HG03280 (cell line): Measurements from ENCODE around the gene SBK2.
"Not testable (repeated sequence)": the region's sequence is repeated elsewhere in the genome, so short reads cannot be mapped to it uniquely, and the experiment has no call there.

Source experiments
- ATAC-seq: cut with Tn5 transposase; IDR thresholded peaks from one replicate; pipeline ENCODE4 v1.9.1; 2021; ENCODE audit warnings: mild to moderate bottlenecking, moderate library complexity; ENCODE audit not compliant: unreplicated experiment

The SBK2 gene

DNA sequence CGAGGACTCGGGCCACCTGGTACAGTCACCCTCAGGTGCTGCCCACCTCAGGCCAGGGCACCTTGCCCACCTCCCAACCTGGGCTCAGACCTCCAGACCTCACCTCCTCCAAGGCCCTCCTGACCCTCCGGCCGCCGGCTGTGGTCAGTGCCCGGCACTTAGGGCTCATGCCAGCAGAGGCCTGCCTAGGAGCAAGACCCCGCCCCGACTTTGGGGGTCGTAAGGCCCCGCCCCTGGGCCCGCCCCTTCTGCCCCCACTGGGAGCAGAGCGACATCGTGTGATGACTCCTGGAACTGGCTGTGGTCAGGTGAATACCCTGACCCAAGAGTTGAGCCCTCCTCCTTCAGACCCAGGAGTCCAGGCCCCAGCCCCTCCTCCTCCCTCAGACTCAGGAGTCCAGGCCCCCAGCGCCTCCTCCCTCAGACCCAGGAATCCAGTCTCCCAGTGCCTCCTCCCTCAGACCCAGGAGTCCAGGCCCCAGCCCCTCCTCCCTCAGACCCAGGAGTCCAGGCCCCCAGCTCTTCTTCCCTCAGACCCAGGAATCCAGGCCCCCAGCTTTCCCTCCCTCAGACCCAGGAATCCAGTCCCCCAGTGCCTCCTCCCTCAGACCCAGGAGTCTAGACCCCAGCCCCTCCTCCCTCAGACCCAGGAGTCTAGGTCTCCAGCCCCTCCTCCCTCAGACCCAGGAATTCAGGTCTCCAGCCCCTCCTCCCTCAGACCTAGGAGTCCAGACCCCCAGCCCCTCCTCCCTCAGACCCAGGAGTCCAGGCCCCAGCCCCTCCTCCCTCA is at the start of gene SBK2:
TSS of gene SBK2 (minus strand) at position 183 of the 790 bp plus-strand sequence. CDS start 839 bp downstream, outside the sequence.
- ATAC-seq: no peak

- no peak for ATAC-seq
These were observed 48.9 kb upstream of the SBK2 start for GRCh38 chr19:55585658-55586339.

DNA sequence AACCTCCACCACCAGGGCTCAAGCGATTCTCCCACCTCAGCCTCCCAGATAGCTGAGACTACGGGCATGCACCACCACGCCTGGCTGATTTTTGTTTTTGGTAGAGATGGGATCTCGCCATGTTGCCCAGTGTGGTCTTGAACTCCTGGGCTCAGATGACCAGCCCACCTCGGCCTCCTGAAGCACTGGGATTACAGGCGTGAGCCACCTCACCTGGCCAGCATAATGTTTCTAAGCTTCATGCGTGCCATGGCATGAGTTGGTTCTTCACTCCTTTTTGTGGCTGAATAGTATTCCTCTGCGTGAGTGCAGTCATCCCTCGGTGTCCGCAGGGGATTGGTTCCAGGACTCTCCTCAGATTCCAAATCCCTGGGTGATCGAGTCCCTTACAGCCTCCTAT is 47.9 kb upstream of the SBK2 start:
- no peak for ATAC-seq

DNA sequence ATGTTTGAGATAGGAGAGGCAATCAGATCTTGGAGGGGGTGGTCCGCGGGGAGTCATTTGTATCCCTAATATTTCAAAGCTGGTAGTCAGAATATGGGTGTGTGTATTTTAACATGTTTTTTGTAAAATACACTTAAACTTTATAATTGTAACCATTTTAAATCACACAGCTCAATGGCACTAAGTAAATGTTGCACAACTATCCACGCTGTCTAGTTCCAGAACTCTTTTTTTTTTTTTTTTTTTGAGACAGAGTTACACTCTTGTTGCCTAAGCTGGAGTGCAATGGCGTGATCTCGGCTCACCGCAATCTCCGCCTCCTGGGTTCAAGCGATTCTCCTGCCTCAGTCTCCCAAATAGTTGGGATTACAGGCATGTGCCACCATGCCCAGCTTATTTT is 47.0 kb upstream of the SBK2 start:
- ATAC-seq: not testable (repeated sequence)

GRCh38 chr19:55582284-55582683 is 45.4 kb upstream of the SBK2 start:
- not testable (repeated sequence) for ATAC-seq

GRCh38 chr19:55581823-55582223 is 44.9 kb upstream of the SBK2 start:
- no peak for ATAC-seq

GRCh38 chr19:55581145-55581822 is 44.4 kb upstream of the SBK2 start:
- ATAC-seq: no peak

GRCh38 chr19:55580628-55581144 is 43.8 kb upstream of the SBK2 start, which contains the start of gene ZNF579:
ZNF579 (minus strand) TSS chr19:55580848; CDS start chr19:55579639, 1,209 bp downstream.
- ATAC-seq: no peak

DNA sequence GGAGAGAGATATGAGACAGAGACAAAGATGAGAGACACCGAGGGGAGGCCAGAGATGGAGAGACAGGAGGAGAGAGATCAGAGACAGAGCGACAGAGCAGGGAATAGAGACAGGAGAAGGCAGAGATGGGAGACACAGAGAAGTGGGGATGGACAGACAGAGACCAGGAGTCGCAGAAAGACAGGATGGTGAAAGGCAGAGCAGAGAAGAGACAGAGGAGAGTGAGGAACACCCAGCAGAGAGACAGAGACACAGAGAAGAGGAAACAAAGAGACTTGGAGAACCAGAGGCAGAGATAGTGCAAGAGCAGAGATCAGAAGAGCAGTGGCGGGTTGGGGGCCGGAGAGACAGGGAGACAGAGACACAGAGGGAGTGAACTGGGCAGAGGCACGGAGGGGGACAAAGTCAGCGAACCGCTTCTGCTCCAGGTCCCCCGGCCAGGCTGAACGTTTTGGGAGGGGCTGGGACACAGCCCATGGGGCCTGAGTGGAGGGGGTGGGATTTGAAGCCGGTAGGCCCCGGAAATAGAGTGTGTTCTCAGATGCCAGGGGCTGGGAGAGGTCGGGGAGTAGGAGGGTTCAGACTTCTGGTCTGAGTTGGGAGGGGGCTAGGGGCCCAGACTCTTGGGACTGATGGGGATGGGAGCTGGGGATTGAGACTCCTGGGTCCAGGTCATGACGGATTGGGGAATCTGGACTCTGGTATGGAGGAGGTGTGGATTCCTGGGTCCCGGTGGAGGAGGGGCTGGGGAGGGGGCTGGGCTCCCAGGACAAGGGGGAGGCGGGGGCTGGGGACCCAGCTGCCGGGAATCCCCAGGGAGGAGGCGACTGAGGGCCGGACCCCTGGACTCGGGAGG is 43.1 kb upstream of the SBK2 start:
- no peak for ATAC-seq

DNA sequence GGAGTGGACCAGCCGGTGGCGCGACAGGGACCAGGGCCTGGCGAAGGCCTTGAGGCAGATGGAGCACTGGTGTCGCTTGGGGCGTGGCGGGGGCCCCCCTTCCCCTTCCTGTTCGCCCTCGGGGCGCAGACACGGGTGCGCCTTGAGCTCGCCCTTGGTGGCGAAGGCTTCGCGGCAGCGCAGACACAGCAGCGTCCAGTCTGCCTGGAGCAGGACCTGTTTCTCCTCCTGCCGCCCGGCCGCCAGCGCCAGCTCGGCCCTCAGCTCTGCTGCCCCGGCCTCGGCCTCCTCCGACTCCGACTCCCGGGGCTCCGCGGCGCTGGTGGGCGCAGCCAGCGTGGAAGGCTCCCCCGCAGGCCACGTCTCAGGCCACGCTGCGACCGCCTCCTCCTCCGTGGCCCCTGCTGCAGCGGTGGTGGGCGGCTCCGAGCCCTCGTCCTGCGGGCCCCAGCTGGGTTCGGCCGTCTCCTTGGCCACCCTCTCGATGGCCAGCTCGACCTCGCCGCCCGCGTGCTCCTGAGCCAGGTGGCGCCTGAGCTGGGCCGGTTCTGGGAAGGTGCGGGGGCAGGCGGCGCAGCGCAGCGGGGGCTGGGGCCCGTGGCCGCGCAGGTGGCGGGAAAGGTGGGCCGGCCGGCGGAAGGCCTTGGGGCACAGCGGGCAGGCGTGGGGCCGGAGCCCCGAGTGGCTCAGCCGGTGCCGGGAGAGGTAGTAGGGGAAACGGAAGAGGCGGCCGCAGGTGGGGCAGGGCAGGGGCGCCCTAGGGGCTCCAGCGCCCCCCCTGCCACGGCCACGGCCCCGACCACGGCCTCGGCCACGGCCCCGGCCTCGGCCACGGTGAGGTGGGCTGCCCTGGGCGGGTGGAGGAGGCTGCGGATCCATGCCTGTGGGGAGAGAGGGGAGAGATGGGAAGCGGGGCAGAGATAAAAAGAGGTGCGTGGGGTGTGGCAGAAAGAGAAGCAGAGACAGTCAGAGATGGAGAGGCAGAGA is 42.1 kb upstream of the SBK2 start:
- no peak for ATAC-seq

- ATAC-seq: no peak
These were observed 41.3 kb upstream of the SBK2 start for GRCh38 chr19:55578031-55578760.

DNA sequence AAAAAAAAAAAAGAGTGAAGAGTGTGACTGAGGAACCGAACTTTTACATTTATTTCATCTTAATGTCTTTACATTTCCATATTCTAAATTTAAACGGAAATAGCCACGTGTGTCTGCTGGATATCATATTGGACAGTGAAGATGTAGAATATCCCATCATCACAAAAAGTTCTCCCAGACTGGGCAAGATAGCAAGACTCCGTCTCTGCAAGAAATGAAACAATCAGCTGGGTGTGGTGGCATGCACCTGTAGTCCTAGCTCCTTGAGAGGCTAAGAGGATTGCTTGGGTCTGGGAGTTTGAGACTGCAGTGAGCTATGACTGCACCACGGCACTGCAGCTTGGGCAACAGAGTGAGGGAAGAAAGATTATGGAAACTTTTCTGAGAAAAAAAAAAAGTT is 39.8 kb upstream of the SBK2 start:
- ATAC-seq: no peak

DNA sequence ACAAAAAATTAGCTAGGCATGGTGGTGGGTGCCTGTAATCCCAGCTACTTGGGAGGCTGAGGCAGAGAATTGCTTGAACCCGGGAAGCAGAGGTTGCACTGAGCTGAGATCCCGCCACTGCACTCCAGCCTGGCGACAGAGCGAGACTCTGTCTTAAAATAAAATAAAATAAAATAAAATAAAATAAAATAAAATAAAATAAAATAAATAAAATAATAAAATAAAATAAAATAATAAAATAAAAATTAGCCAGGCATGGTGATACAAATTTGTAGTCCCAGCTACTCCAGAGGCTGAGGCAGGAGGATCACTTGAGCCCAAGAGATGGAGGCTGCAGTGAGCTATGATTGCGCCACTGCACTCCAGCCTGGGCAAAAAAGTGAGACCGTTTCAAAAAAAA is 37.0 kb upstream of the SBK2 start:
- ATAC-seq: not testable (repeated sequence)

- ATAC-seq: not testable (repeated sequence)
These were observed 32.5 kb upstream of the SBK2 start for GRCh38 chr19:55569477-55569876.

DNA sequence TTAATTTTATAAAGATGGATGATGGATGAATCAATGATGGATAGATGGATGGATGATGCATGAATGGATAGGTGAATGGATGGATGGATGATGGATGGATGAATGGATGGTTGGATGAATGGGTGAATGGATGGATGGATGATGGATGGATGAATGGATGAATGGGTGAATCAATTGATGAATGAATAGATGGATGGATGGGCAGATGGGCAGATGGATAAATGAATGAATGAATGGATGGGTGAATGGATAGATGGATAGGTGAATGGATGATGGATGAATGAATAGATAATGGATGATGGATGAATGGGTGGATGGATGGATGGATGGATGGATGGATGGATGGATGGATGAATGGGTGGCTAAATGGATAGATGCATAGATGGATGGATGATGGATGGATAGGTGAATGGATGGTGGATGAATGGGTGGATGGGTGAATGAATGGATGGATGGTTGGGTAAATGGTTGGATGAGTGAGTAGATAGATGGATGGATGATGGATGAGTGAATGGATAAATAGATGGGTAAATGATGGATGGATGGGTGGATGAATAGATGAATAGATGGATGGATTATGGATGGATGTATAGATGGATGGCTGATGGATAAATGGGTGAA is 30.9 kb upstream of the SBK2 start:
- no peak for ATAC-seq

DNA sequence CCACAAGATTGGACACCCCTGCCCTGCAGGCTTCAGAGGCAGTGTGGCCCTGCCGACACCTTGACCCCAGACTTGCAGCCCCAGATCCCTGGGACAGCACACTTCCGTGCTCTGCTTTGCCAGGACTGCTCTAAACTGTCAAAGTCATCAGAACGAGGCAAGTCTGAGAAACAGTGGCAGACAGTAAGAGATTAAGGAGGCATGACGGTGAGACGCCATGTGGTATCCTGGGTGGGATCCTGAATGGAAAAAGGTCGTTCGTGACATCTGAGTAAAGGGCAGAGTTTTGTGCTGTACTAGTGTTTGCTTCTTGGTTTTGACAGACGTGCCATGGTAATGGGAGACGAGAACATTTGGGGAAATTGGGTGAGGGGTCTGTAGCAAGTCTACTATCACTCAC is 29.9 kb upstream of the SBK2 start:
- no peak for ATAC-seq

GRCh38 chr19:55563261-55563690 is 26.3 kb upstream of the SBK2 start:
- ATAC-seq: no peak

GRCh38 chr19:55559684-55560083 is 22.8 kb upstream of the SBK2 start:
- ATAC-seq: no peak
